ENCODE data around the gene UGT1A8.

The UGT1A8 gene

GRCh38 chr2:233817995-233818638, 200.7 kb downstream of the UGT1A8 start:
- no peaks in the 10 kb centered on the region for H3K36me3 ChIP-seq (ENCODE audit: insufficient read depth, low read length)
- no peak overlapping the region for H3K9ac ChIP-seq (ENCODE audit: low read length)
- no peaks in the 10 kb centered on the region for H3K9me3 ChIP-seq (ENCODE audit: low read length)
- H3K4me3 ChIP-seq (ENCODE audit: low read depth in 1 of 2, low read length in 2 of 2): no peak overlapping the region
- H3K27ac ChIP-seq (ENCODE audit: low read depth, low read length): no peak overlapping the region
- H3K4me1 ChIP-seq (ENCODE audit: insufficient read depth, low read length): no peaks in the 10 kb centered on the region
- no peaks in the 10 kb centered on the region for H3K27me3 ChIP-seq (ENCODE audit: control insufficient read depth in 1 of 2, insufficient read depth in 2 of 2, low read length in 2 of 2)

DNA sequence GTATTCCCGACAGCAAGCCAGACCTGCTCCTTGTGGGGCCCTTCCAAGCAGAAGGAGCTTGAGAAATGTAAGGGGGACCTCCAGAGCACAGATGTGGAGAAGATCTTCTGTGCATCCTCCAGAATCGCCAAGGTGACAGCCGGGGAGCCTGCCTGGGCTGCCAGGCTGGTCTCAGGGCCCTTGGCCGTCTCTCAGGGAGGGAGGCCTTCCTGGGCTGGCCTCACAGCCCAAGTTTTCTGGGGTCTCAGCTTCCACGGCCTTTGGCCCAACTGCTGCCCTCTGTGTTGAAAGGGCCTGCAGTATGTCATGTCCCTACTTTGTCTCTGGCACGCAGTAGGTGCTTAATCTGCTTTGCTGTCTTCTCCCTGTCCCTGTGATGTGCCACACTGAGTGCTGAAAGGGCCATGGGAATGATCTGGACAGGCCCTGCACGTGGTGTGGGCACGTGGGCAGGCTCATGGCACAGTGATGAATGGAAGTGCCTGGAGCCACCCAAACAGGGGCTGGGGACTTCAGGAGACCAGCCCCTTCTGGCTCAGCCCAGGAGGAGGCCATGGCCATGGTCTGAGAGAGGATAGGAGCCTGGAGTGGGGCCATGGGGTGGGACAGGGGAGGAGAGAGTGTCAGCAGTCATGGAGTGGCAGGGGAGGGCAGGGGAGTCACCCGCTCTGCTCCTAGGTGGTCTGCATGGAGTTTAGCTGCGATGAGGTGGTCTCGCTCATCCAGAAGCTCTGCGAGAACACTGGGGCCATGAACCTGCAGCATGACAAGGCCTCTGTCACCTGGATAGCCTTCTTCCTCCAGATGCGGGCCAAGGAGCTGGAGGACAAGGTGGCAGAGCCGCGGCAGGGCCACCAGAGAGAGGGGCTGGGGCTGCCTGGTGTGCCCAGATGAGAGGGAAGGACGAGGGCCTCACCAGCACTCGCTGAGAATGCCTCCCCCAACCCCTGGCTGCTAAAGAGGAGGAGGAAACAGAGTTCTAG, 201.5 kb downstream of the UGT1A8 start:
- H3K27me3 ChIP-seq (ENCODE audit: control insufficient read depth in 1 of 2, insufficient read depth in 2 of 2, low read length in 2 of 2): no peaks in the 10 kb centered on the region
- H3K27ac ChIP-seq (ENCODE audit: low read depth, low read length): no peak overlapping the region
- no peak overlapping the region for H3K9ac ChIP-seq (ENCODE audit: low read length)
- no peaks in the 10 kb centered on the region for H3K36me3 ChIP-seq (ENCODE audit: insufficient read depth, low read length)
- no peak overlapping the region for H3K4me3 ChIP-seq (ENCODE audit: low read depth in 1 of 2, low read length in 2 of 2)
- no peaks in the 10 kb centered on the region for H3K9me3 ChIP-seq (ENCODE audit: low read length)
- H3K4me1 ChIP-seq (ENCODE audit: insufficient read depth, low read length): no peaks in the 10 kb centered on the region

DNA sequence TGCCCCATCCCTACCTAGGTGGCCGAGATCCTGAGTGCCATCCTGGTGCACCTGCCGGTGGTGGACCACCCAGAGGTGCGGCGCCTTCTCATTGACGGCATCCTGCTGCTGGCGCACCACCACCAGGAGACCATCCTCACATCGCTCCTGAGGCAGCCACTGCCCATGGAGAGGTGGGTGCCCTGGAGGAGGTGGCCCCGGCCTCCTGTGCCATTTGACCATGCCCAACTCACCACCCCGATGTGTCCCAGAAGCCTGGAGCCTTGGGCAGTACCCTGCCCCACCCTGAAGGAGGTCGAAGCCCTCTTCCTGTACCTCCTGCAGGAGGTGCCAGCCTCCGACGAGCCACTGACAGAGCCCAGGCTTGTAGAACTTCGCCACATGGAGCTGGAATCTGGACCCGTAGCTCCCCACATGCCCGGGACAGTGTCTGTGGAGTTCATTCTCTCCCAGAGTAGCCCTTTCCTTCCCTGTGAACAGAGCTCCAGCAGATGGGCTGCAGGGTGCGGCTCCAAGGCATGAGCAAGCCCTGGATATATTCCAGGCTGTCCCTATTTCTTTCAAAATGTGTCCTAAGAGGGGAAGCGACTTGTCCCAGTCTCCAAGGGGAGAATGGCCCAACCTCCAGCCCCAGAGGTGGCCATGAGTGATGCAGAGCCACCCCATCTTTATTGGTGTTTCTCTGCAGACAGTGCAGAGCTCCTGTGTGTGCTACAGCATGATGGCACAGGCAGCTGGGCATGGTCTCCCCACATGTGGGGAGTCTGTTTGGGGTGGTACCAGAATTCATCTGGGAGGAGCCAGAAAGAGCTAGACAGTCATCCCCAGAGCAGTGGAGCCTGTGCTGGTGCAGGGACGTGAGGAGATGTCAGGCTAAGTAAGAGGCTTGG, 202.7 kb downstream of the UGT1A8 start:
- H3K4me3 ChIP-seq (ENCODE audit: low read depth in 1 of 2, low read length in 2 of 2): no peak overlapping the region
- H3K9me3 ChIP-seq (ENCODE audit: low read length): no peaks in the 10 kb centered on the region
- no peaks in the 10 kb centered on the region for H3K36me3 ChIP-seq (ENCODE audit: insufficient read depth, low read length)
- H3K27ac ChIP-seq (ENCODE audit: low read depth, low read length): no peak overlapping the region
- H3K27me3 ChIP-seq (ENCODE audit: control insufficient read depth in 1 of 2, insufficient read depth in 2 of 2, low read length in 2 of 2): no peaks in the 10 kb centered on the region
- no peaks in the 10 kb centered on the region for H3K4me1 ChIP-seq (ENCODE audit: insufficient read depth, low read length)
- H3K9ac ChIP-seq (ENCODE audit: low read length): no peak overlapping the region

DNA sequence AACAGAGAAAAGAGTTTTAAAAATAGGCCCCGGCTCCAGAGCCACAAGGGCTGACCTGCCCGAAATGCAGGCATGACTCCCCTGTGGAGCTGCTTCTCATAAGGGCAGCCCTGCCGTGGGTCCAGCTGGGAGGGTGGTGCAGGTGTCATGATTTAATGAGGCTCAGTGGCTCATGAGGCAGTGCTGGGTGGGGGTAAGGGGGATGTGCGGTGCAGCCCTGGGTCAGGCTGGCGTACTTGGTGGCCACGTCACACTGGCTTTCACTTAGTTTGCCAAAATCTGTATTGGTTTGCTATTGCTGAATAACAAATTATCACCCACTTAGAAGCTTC, 203.3 kb downstream of the UGT1A8 start:
- Histone ChIP-seq H3K27me3 (ENCODE audit: control insufficient read depth in 1 of 2, insufficient read depth in 2 of 2, low read length in 2 of 2) (no peaks in the 10 kb centered on the region), H3K27ac (ENCODE audit: low read depth, low read length) (no peak overlapping the region), H3K9ac (ENCODE audit: low read length) (no peak overlapping the region), H3K4me1 (ENCODE audit: insufficient read depth, low read length) (no peaks in the 10 kb centered on the region), H3K36me3 (ENCODE audit: insufficient read depth, low read length) (no peaks in the 10 kb centered on the region), H3K9me3 (ENCODE audit: low read length) (no peaks in the 10 kb centered on the region), H3K4me3 (ENCODE audit: low read depth in 1 of 2, low read length in 2 of 2) (no peak overlapping the region)

DNA sequence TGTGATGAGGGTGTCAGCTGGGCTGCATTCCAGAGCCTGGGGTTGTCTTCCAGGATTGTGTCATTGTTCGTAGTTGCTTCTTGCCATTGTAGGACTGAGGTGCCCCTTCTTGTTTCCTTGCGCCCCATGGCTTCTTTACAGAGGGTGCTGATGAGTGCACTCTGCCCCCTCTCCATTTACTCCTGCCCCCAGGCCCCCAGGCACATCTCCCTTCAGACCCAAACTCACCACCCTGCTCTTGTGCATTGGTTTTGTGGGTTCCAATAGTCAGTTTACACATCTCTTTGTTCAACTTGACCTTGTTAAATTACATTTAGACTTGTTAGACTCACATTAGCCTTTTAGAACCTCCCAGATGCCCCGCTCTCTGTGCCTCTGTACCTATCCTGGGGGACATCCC, 203.8 kb downstream of the UGT1A8 start:
- H3K4me1 ChIP-seq (ENCODE audit: insufficient read depth, low read length): no peaks in the 10 kb centered on the region
- no peaks in the 10 kb centered on the region for H3K36me3 ChIP-seq (ENCODE audit: insufficient read depth, low read length)
- no peak overlapping the region for H3K27ac ChIP-seq (ENCODE audit: low read depth, low read length)

DNA sequence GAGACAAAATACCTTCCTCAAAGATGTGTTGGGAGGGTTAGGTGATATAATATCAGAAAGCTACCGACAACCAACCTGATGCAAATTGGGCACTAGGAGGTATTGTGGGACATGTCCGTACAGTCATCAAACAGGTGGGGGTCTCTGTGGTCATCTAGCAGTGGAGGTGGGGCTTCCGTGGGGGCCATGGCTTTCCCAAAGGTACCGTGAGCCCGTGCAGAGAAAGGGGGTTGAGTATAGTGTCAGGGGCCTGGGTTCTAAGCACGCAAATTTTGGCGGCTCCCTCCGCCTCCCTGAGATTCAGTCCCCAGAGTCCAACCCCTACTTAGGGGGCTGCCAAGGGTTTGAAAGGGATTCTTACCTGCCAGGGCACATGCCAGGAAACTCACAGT, 204.3 kb downstream of the UGT1A8 start:
- H3K4me3 ChIP-seq (ENCODE audit: low read depth in 1 of 2, low read length in 2 of 2): no peak overlapping the region
- no peaks in the 10 kb centered on the region for H3K36me3 ChIP-seq (ENCODE audit: insufficient read depth, low read length)
- no peak overlapping the region for H3K27ac ChIP-seq (ENCODE audit: low read depth, low read length)
- H3K4me1 ChIP-seq (ENCODE audit: insufficient read depth, low read length): no peaks in the 10 kb centered on the region
- H3K27me3 ChIP-seq (ENCODE audit: control insufficient read depth in 1 of 2, insufficient read depth in 2 of 2, low read length in 2 of 2): no peaks in the 10 kb centered on the region
- no peak overlapping the region for H3K9ac ChIP-seq (ENCODE audit: low read length)
- no peaks in the 10 kb centered on the region for H3K9me3 ChIP-seq (ENCODE audit: low read length)

More for the DNA sequence above, 203.8 kb downstream of the UGT1A8 start:
- Histone ChIP-seq H3K27me3 (ENCODE audit: control insufficient read depth in 1 of 2, insufficient read depth in 2 of 2, low read length in 2 of 2) (no peaks in the 10 kb centered on the region), H3K9ac (ENCODE audit: low read length) (no peak overlapping the region), H3K4me3 (ENCODE audit: low read depth in 1 of 2, low read length in 2 of 2) (no peak overlapping the region), H3K9me3 (ENCODE audit: low read length) (no peaks in the 10 kb centered on the region)

DNA sequence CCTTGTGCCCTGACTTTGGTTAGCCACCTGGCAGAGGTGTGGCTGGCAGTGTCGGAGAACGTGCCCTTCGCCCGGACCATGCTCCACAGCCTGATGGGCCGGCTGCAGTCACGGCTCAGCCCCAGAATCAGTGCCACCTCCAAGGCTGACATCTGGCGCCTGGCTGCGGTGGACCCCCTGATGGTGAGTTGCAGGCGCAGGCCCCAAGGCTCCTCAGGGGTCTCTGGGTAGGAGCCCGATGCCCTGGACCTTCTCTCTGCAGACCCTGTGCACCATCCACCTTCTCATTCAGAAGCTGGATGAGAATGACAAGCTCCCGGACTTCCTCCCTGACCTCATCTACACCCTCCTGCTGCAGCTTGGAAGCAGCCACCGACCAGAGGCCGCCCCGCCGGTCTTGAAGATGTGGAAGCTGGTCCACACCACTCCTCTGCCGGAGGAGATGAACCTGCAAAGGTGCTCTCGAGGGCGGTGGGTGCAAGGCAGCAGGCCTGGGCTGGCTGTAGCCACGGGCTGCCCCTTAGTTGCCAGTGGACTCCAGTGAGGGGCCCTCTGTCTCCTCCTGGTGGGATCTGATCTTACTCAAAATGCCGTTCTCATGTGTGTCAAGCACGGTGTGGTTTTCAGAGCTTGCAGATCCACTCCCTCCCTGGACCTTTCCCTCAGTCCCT, 204.8 kb downstream of the UGT1A8 start:
- Histone ChIP-seq H3K27ac (ENCODE audit: low read depth, low read length) (no peak overlapping the region), H3K4me1 (ENCODE audit: insufficient read depth, low read length) (no peaks in the 10 kb centered on the region), H3K4me3 (ENCODE audit: low read depth in 1 of 2, low read length in 2 of 2) (no peak overlapping the region), H3K9ac (ENCODE audit: low read length) (no peak overlapping the region), H3K36me3 (ENCODE audit: insufficient read depth, low read length) (no peaks in the 10 kb centered on the region), H3K27me3 (ENCODE audit: control insufficient read depth in 1 of 2, insufficient read depth in 2 of 2, low read length in 2 of 2) (no peaks in the 10 kb centered on the region), H3K9me3 (ENCODE audit: low read length) (no peaks in the 10 kb centered on the region)

All from muscle layer of colon (tissue), 2 donors.